ENCODE data around the gene CD63. TPM values are rescaled to one million over a fixed set of nuclear protein-coding genes. Genes with fewer than 3 reads are reported as not detected.

Gene CD63
- total and polyA plus RNA-seq, 2 of the 13 experiments (the other 11 are each of a cell fraction or from before 2014, with no cell fraction given), result 234 to 277 TPM

GRCh38 chr12:55715833-55716581 lies 12.8 kb downstream of the CD63 start, which contains the start of gene BLOC1S1 (continued):
- TF ChIP-seq PRDM10 (CRISPR knock-in tag; IDR thresholded peaks at IDR 0.05; ENCODE audit: low read depth) (peak; percentile 35; the same call in 1 of the 2 replicates), HNF4G (IDR thresholded peaks at IDR 0.05; ENCODE audit: borderline replicate concordance, low read depth, low read length) (no peak), HNF4G (CRISPR knock-in tag; IDR thresholded peaks at IDR 0.05; ENCODE audit: borderline replicate concordance, low read depth) (no peak; the same call in 1 of the 2 replicates), MEIS2 (CRISPR knock-in tag; IDR thresholded peaks at IDR 0.05) (no peak), SKIL (CRISPR knock-in tag; IDR thresholded peaks at IDR 0.05; ENCODE audit: borderline replicate concordance) (0 out of 2 replicates have a peak, but pooled peaks have one; percentile 50), KAT7 (CRISPR knock-in tag; IDR thresholded peaks at IDR 0.05; ENCODE audit: borderline replicate concordance) (peak; percentile 82; the same call in 1 of the 2 replicates), ZFP91 (CRISPR knock-in tag; IDR thresholded peaks at IDR 0.05; ENCODE audit: borderline replicate concordance) (peak; percentile 87; the same call in 1 of the 2 replicates), HNF1A (IDR thresholded peaks at IDR 0.05; ENCODE audit: low read depth) (no peak), HNF1A (CRISPR knock-in tag; IDR thresholded peaks at IDR 0.05; ENCODE audit: borderline replicate concordance) (peak; percentile 57; the same call in 1 of the 2 replicates), TERF1 (CRISPR knock-in tag; IDR thresholded peaks at IDR 0.05) (no peak), FOXA1 (IDR thresholded peaks at IDR 0.05) (no peak), FOXA1 (CRISPR knock-in tag; IDR thresholded peaks at IDR 0.05) (no peak; the same call in 1 of the 2 replicates)

Measured in HepG2 (cell line).